Measurements from ENCODE around the gene EXOC2. TPM values are rescaled to one million over a fixed set of nuclear protein-coding genes. Genes with fewer than 3 reads are reported as not detected.

EXOC2 gene
- total RNA-seq, 1 experiment from 2014 or later, result 45.7 TPM

DNA sequence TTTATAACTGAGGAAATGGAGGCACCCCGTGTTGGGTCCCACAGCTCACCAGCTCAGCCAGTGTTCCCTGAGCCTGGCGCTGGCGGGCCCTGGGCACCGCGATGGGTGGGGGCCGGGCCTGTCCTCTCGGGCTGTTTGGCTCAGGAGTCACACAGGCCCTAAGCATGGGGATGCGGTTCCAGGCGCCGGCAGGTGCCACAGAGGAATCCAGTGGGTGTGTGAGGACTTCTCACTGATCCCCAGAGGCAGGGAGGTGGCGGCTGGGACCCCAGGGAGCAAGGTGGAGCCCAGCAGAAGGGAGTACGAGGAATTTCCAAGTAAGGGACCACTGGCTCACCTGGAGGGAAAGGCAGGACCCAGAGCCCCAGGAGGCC, 243.9 kb downstream of the EXOC2 start (continued):
- TF ChIP-seq ZNF232 (CRISPR knock-in tag; IDR thresholded peaks at IDR 0.05) (no peak), ESRRA (CRISPR knock-in tag; IDR thresholded peaks at IDR 0.05; ENCODE audit: borderline replicate concordance) (no peak), TEAD4 (CRISPR knock-in tag; IDR thresholded peaks at IDR 0.05) (no peak), NFE2L1 (CRISPR knock-in tag; IDR thresholded peaks at IDR 0.05) (no peak), CREM (CRISPR knock-in tag; IDR thresholded peaks at IDR 0.05) (no peak)
- TF ChIP-seq, protein P1, sequence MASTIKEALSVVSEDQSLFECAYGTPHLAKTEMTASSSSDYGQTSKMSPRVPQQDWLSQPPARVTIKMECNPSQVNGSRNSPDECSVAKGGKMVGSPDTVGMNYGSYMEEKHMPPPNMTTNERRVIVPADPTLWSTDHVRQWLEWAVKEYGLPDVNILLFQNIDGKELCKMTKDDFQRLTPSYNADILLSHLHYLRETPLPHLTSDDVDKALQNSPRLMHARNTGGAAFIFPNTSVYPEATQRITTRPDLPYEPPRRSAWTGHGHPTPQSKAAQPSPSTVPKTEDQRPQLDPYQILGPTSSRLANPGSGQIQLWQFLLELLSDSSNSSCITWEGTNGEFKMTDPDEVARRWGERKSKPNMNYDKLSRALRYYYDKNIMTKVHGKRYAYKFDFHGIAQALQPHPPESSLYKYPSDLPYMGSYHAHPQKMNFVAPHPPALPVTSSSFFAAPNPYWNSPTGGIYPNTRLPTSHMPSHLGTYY (CRISPR knock-in tag; IDR thresholded peaks at IDR 0.05), result no peak
- TF ChIP-seq, protein P2, sequence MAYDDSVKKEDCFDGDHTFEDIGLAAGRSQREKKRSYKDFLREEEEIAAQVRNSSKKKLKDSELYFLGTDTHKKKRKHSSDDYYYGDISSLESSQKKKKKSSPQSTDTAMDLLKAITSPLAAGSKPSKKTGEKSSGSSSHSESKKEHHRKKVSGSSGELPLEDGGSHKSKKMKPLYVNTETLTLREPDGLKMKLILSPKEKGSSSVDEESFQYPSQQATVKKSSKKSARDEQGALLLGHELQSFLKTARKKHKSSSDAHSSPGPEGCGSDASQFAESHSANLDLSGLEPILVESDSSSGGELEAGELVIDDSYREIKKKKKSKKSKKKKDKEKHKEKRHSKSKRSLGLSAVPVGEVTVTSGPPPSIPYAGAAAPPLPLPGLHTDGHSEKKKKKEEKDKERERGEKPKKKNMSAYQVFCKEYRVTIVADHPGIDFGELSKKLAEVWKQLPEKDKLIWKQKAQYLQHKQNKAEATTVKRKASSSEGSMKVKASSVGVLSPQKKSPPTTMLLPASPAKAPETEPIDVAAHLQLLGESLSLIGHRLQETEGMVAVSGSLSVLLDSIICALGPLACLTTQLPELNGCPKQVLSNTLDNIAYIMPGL (CRISPR knock-in tag; IDR thresholded peaks at IDR 0.05), result no peak
- TF ChIP-seq, protein P3, sequence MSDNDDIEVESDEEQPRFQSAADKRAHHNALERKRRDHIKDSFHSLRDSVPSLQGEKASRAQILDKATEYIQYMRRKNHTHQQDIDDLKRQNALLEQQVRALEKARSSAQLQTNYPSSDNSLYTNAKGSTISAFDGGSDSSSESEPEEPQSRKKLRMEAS (CRISPR knock-in tag; IDR thresholded peaks at IDR 0.05), result no peak

DNA sequence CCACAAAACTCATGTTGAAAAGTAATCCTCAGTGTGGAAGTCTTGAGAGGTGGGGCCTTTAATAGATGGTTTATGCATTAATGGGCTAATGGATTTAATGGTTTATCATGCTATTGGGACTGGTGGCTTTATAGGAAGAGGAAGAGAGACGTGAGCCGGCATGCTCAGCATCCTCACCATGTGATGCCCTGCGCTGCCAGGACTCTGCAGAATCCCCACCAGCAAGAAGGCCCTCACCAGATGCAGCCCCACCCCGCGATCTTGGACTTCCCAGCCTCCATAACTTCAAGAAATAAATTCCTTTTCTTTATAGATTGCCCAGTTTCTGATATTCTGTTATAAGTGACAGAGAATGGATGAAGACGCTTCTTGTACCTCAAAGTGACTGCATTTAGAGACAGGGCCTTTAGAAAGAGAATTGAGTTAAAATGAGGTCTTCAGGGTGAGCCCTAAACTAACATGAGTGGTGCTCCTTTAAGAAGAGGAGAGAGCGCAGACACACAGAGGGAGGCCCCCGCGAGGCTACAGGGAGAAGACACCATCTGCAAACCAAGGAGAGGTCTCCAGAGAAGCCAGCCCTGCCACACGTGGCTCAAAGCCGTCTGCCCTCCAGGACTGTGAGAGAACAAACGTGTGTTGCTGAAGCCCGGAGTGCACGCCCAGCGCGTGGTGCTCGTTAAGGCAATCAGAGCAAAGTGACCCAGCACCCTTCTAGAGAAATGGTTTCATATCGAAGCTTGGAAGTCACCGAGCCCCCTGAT, 244.5 kb downstream of the EXOC2 start:
- no peak overlapping the region for H3K4me3 Mint-ChIP-seq
- CTCF ChIA-PET, result no interaction called here
- POLR2A ChIA-PET, result no interaction called here
- no peak for TF ChIP-seq ZNF423 (CRISPR knock-in tag; IDR thresholded peaks at IDR 0.05)
- TF ChIP-seq, protein P4, sequence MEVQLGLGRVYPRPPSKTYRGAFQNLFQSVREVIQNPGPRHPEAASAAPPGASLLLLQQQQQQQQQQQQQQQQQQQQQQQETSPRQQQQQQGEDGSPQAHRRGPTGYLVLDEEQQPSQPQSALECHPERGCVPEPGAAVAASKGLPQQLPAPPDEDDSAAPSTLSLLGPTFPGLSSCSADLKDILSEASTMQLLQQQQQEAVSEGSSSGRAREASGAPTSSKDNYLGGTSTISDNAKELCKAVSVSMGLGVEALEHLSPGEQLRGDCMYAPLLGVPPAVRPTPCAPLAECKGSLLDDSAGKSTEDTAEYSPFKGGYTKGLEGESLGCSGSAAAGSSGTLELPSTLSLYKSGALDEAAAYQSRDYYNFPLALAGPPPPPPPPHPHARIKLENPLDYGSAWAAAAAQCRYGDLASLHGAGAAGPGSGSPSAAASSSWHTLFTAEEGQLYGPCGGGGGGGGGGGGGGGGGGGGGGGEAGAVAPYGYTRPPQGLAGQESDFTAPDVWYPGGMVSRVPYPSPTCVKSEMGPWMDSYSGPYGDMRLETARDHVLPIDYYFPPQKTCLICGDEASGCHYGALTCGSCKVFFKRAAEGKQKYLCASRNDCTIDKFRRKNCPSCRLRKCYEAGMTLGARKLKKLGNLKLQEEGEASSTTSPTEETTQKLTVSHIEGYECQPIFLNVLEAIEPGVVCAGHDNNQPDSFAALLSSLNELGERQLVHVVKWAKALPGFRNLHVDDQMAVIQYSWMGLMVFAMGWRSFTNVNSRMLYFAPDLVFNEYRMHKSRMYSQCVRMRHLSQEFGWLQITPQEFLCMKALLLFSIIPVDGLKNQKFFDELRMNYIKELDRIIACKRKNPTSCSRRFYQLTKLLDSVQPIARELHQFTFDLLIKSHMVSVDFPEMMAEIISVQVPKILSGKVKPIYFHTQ (CRISPR knock-in tag; IDR thresholded peaks at IDR 0.05), result no peak
- TF ChIP-seq, protein P5, sequence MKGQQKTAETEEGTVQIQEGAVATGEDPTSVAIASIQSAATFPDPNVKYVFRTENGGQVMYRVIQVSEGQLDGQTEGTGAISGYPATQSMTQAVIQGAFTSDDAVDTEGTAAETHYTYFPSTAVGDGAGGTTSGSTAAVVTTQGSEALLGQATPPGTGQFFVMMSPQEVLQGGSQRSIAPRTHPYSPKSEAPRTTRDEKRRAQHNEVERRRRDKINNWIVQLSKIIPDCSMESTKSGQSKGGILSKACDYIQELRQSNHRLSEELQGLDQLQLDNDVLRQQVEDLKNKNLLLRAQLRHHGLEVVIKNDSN (CRISPR knock-in tag; IDR thresholded peaks at IDR 0.05), result no peak
- TF ChIP-seq SMAD4 (CRISPR knock-in tag; IDR thresholded peaks at IDR 0.05), result no peak
- TF ChIP-seq, protein P6, sequence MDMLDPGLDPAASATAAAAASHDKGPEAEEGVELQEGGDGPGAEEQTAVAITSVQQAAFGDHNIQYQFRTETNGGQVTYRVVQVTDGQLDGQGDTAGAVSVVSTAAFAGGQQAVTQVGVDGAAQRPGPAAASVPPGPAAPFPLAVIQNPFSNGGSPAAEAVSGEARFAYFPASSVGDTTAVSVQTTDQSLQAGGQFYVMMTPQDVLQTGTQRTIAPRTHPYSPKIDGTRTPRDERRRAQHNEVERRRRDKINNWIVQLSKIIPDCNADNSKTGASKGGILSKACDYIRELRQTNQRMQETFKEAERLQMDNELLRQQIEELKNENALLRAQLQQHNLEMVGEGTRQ (CRISPR knock-in tag; IDR thresholded peaks at IDR 0.05), result no peak
- TF ChIP-seq PRRX2 (CRISPR knock-in tag; IDR thresholded peaks at IDR 0.05), result no peak
- no peak for TF ChIP-seq ATF1 (CRISPR knock-in tag; IDR thresholded peaks at IDR 0.05)
- TF ChIP-seq, protein P1 (CRISPR knock-in tag; IDR thresholded peaks at IDR 0.05), result no peak
- TF ChIP-seq NR3C1 (CRISPR knock-in tag; conservative IDR thresholded peaks at IDR 0.05; ENCODE audit: low read depth), result no peak
- TF ChIP-seq CREM (CRISPR knock-in tag; IDR thresholded peaks at IDR 0.05), result no peak
- no peak for TF ChIP-seq TEAD1 (CRISPR knock-in tag; IDR thresholded peaks at IDR 0.05)
- no peak for TF ChIP-seq ZNF671 (CRISPR knock-in tag; IDR thresholded peaks at IDR 0.05)
- TF ChIP-seq, protein P7, sequence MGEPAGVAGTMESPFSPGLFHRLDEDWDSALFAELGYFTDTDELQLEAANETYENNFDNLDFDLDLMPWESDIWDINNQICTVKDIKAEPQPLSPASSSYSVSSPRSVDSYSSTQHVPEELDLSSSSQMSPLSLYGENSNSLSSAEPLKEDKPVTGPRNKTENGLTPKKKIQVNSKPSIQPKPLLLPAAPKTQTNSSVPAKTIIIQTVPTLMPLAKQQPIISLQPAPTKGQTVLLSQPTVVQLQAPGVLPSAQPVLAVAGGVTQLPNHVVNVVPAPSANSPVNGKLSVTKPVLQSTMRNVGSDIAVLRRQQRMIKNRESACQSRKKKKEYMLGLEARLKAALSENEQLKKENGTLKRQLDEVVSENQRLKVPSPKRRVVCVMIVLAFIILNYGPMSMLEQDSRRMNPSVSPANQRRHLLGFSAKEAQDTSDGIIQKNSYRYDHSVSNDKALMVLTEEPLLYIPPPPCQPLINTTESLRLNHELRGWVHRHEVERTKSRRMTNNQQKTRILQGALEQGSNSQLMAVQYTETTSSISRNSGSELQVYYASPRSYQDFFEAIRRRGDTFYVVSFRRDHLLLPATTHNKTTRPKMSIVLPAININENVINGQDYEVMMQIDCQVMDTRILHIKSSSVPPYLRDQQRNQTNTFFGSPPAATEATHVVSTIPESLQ (CRISPR knock-in tag; IDR thresholded peaks at IDR 0.05), result no peak
- TF ChIP-seq, protein P8, sequence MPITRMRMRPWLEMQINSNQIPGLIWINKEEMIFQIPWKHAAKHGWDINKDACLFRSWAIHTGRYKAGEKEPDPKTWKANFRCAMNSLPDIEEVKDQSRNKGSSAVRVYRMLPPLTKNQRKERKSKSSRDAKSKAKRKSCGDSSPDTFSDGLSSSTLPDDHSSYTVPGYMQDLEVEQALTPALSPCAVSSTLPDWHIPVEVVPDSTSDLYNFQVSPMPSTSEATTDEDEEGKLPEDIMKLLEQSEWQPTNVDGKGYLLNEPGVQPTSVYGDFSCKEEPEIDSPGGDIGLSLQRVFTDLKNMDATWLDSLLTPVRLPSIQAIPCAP (CRISPR knock-in tag; IDR thresholded peaks at IDR 0.05), result no peak

More for the DNA sequence above, 244.5 kb downstream of the EXOC2 start:
- ATAC-seq (no peak), DNase-seq (ENCODE audit: low spot score) (no peak)
- Mint-ChIP-seq H3K27me3 (ENCODE audit: low read depth) (peaks cover 3% of the 10 kb centered on the region; the same call in 1 of the 2 replicates), H3K4me1 (no peaks in the 10 kb centered on the region), H3K9me3 (peaks cover 23% of the 10 kb centered on the region), H3K27ac (no peak overlapping the region), H3K36me3 (peaks cover 23% of the 10 kb centered on the region)

Measured in WTC11 (cell line).